NCI-H2227 (cell line): ENCODE results near the gene CAB39L.
A peak's percentile ranks its signal among the peaks of the same experiment; 100 is the strongest.

ENCODE experiments used
- DNase-seq: peaks from one replicate; lab custom pipeline; 2025; ENCODE audit not compliant: unreplicated experiment; lab: John Stamatoyannopoulos, UW

CAB39L gene

GRCh38 chr13:49400755-49401659, 42.9 kb downstream of the CAB39L start:
- DNase-seq = no peak

- no peak for DNase-seq
These were observed 43.9 kb downstream of the CAB39L start for GRCh38 chr13:49399801-49400472.

GRCh38 chr13:49395878-49396380, 47.9 kb downstream of the CAB39L start:
- no peak for DNase-seq

GRCh38 chr13:49395451-49395865, 48.4 kb downstream of the CAB39L start:
- DNase-seq = no peak

GRCh38 chr13:49388091-49388635, 55.7 kb downstream of the CAB39L start:
- no peak for DNase-seq

- DNase-seq = no peak
These were observed 57.2 kb downstream of the CAB39L start for GRCh38 chr13:49386664-49387063.

DNA sequence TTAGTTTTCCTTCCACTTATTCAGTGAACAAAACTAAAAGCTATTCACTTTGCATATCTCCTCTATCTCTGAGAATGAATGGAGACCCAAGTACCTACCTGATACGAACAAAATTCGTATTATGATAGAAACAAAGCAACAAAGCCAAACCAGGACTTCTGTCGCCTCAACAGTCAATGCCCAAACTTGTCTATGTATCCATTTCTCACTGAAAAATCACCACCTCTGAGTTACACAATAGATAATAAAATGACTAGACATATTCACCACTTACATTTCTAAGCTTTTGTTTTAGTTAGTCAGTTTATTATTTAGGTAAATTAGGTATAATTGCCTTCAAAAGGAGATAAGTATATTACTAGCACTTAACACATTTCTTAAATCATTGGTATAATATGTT, 67.7 kb downstream of the CAB39L start:
- no peak for DNase-seq

DNA sequence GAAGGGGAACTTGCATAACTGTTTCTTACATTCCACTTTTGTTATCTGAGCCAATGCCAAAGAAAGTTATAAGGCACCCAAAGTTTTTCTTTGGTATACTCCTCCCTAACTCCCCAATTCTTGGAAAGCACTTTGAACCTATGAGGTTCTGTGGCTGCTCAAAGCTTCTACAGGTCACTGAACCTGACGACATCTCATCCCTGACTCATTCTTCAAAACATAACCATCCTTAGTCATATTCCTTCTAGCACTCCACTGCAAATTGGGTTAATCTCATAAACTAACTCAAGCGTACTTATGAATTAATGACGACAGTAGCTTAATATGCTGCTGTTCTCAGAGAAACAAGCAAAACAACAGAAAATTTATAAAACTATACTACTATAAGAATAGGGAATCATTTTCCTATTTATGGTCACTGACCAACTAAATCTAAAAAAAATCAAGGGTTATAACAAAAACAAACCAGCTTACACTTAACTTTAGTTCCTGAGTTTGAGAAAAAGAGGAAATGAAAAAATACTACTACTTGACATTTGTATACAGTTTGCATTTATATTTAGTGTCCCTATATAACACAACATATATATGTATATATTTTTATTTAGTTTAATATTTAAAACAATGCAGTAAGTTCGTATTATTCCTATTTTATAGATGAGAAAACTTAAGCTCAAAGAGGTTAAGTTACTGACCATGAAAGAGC, 69.1 kb downstream of the CAB39L start:
- no peak for DNase-seq

DNA sequence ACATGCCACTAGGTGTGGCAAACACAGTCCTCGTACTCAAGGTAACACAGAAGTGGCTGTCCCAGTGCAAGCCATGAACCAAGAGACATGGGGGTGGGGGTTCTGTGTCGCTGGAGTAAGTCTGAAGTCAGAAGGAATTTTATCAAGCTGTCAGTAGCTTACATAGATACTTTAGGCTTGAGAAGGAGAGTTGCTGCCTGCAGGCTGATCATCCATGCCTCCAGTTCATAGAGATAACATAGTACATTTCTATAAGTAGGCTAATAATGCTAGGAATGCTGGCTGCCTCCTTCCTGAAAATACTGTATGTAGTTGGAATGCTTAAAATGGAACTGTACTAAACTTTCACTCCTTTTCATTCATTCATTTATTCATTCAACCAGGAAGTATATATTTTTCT, 70.1 kb downstream of the CAB39L start:
- DNase-seq = no peak

- DNase-seq = no peak
These were observed 71.8 kb downstream of the CAB39L start for GRCh38 chr13:49371943-49372613.

GRCh38 chr13:49370371-49370770, 73.5 kb downstream of the CAB39L start:
- peak; percentile 37 for DNase-seq

DNA sequence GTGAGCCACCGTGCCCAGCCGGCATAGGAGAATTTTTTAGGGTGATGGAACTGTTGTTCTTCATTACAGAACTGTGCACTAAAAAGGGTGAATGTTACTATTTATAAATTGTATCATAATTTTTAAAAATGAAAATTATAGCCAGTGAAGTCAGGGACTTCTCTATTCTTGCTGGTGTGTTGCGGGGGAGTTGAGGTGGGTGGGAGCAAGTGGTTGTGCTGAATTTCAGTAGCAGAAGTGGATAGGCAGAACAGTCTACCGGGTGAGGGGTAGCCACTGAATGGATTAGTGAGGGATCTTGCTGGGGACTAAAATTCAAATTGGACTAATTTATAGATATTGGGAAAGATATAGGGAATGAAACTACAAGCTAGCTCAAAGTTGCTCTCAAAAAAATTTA, 74.0 kb downstream of the CAB39L start:
- DNase-seq = no peak

- no peak for DNase-seq
These were observed 75.2 kb downstream of the CAB39L start for GRCh38 chr13:49368688-49369087.

DNA sequence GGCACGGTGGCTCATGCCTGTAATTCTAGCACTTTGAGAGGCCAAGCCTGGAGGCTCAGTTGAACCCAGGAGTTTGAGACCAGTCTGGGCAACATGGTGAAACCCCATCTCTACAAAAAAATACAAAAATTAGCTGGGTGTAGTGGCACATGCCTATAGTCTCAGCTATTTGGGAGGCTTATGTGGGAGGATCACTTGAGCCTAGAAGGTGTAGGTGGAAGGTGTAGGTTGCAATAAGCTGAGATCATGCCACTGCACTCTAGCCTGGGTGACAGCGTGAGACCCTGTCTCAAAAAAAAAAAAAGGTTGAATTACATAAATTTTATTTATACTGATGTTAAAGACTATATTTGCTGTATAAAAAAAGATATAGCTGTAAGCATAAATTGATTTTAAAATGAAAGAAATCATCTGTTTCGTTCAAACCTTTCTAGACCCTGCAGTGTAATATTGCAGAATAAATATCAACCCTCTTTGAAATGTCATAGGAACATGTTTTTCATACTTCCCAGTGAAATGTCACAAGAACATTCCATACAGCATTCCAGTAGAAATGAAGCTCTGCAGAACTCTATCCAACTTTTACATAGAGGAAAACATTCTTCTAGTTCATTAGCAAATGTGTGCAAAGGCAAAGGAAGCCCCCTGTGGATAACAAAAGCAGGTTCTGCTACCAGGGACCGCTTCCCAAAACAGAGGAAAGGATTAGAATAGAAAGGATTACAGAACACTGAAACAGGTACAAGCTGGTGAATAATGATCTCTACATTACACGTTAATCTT, 76.0 kb downstream of the CAB39L start:
- no peak for DNase-seq

DNA sequence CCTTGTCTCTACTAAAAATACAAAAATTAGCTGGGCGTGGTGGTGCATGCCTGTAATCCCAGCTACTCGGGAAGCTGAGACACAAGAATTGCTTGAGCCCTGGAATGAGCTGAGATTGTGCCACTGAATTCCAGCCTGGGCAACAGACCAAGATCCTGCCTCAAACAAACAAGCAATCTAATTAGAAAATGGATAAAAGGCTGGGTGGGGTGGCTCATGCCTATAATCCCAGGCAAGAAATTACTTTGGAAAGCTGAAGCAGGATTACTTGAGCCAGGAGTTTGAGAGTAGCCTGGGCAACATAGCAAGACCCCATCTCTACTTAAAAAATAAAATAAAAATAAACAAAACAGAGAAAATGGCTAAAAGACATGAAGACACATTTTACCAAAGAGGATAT, 77.0 kb downstream of the CAB39L start:
- DNase-seq = no peak

GRCh38 chr13:49357694-49358093, 86.2 kb downstream of the CAB39L start:
- no peak for DNase-seq

DNA sequence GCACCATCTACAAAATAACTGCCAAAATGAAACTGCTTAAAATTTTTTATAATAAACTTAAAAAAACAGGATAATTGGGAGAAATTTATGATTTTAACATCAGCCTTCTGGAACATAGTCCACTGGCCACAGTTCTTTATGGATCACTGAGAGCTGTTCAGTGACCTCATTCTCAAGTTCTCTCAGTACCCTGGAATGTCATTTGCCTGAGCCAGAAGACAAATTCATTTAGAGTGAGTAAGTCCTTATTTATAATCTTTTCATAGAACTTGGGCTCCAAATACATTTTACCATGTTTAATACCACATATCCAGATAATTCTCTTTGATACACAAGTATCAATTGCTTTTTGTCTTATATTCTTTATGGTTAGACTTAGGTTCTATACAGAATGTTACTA, 87.6 kb downstream of the CAB39L start:
- no peak for DNase-seq

- DNase-seq = no peak
These were observed 89.1 kb downstream of the CAB39L start for GRCh38 chr13:49354719-49355118.

- no peak for DNase-seq
These were observed 90.0 kb downstream of the CAB39L start for GRCh38 chr13:49353908-49354307.

GRCh38 chr13:49351871-49352270, 92.0 kb downstream of the CAB39L start:
- no peak for DNase-seq
